ENCODE measurements around the gene MAS1L. TPM values are rescaled to one million over a fixed set of nuclear protein-coding genes. Genes with fewer than 3 reads are reported as not detected.

Gene MAS1L
- total RNA-seq, 6 experiments from 2014 or later: not detected

GRCh38 chr6:29499704-29500103 is 11.9 kb upstream of the MAS1L start:
- no peaks in the 10 kb centered on the region; the same call in 1 of the 2 replicates for H3K27me3 Mint-ChIP-seq (ENCODE audit: insufficient read depth)
- H3K4me1 Mint-ChIP-seq (ENCODE audit: low read depth): no peaks in the 10 kb centered on the region
- peaks cover 41% of the 10 kb centered on the region for H3K9me3 Mint-ChIP-seq
- DNase-seq: no peak
- no peak for TF ChIP-seq CTCF (IDR thresholded peaks at IDR 0.05)
- no peak overlapping the region for H3K4me3 Mint-ChIP-seq
- H3K36me3 Mint-ChIP-seq (ENCODE audit: low read depth): peaks cover 3% of the 10 kb centered on the region; the same call in 1 of the 2 replicates
- no peak overlapping the region for H3K27ac Mint-ChIP-seq

GRCh38 chr6:29496961-29497360 is 9.2 kb upstream of the MAS1L start:
- DNase-seq: no peak
- peaks cover 3% of the 10 kb centered on the region; the same call in 1 of the 2 replicates for H3K36me3 Mint-ChIP-seq (ENCODE audit: low read depth)
- H3K27ac Mint-ChIP-seq: no peak overlapping the region
- peaks cover 32% of the 10 kb centered on the region for H3K9me3 Mint-ChIP-seq
- no peak for TF ChIP-seq CTCF (IDR thresholded peaks at IDR 0.05)
- H3K4me3 Mint-ChIP-seq: no peak overlapping the region
- H3K4me1 Mint-ChIP-seq (ENCODE audit: low read depth): no peaks in the 10 kb centered on the region
- H3K27me3 Mint-ChIP-seq (ENCODE audit: insufficient read depth): no peaks in the 10 kb centered on the region; the same call in 1 of the 2 replicates

- Mint-ChIP-seq H3K4me3 (no peak overlapping the region), H3K4me1 (ENCODE audit: low read depth) (no peaks in the 10 kb centered on the region), H3K27ac (no peak overlapping the region), H3K36me3 (ENCODE audit: low read depth) (peaks cover 3% of the 10 kb centered on the region; the same call in 1 of the 2 replicates), H3K27me3 (ENCODE audit: insufficient read depth) (no peaks in the 10 kb centered on the region; the same call in 1 of the 2 replicates), H3K9me3 (peaks cover 28% of the 10 kb centered on the region)
- TF ChIP-seq CTCF (IDR thresholded peaks at IDR 0.05): no peak
- DNase-seq: no peak
Measured at GRCh38 chr6:29495571-29495970, 7.8 kb upstream of the MAS1L start.

GRCh38 chr6:29494131-29494530 is 6.4 kb upstream of the MAS1L start:
- no peak for DNase-seq
- no peak overlapping the region for H3K27ac Mint-ChIP-seq
- H3K4me3 Mint-ChIP-seq: no peak overlapping the region
- H3K4me1 Mint-ChIP-seq (ENCODE audit: low read depth): no peaks in the 10 kb centered on the region
- H3K9me3 Mint-ChIP-seq: peaks cover 32% of the 10 kb centered on the region
- peaks cover 3% of the 10 kb centered on the region; the same call in 1 of the 2 replicates for H3K36me3 Mint-ChIP-seq (ENCODE audit: low read depth)
- TF ChIP-seq CTCF (IDR thresholded peaks at IDR 0.05): no peak
- H3K27me3 Mint-ChIP-seq (ENCODE audit: insufficient read depth): no peaks in the 10 kb centered on the region; the same call in 1 of the 2 replicates

- H3K4me3 Mint-ChIP-seq: no peak overlapping the region
- H3K4me1 Mint-ChIP-seq (ENCODE audit: low read depth): no peaks in the 10 kb centered on the region
- H3K36me3 Mint-ChIP-seq (ENCODE audit: low read depth): peaks cover 3% of the 10 kb centered on the region; the same call in 1 of the 2 replicates
- no peaks in the 10 kb centered on the region; the same call in 1 of the 2 replicates for H3K27me3 Mint-ChIP-seq (ENCODE audit: insufficient read depth)
- no peak overlapping the region for H3K27ac Mint-ChIP-seq
- DNase-seq: no peak
- H3K9me3 Mint-ChIP-seq: peaks cover 26% of the 10 kb centered on the region
- TF ChIP-seq CTCF (IDR thresholded peaks at IDR 0.05): no peak
Measured at GRCh38 chr6:29493261-29493660, 5.5 kb upstream of the MAS1L start.
